Activated naive CD8-positive, alpha-beta T cell treated with anti-CD3 and anti-CD28 coated beads for 36 hours (primary cell): ENCODE results near the gene KCNIP4. TPM values are rescaled to one million over a fixed set of nuclear protein-coding genes. Genes with fewer than 3 reads are reported as not detected.

Experiments used
- DNase-seq: peaks from one replicate; pipeline ENCODE4 v3.0.0; 2021
- H3K27ac Mint-ChIP-seq: one replicate; pipeline ENCODE4 v1.8.0; 2022; ENCODE audit warnings: mild to moderate bottlenecking, moderate library complexity, mixed read lengths
- H3K27me3 Mint-ChIP-seq: one replicate; pipeline ENCODE4 v1.8.0; 2022; ENCODE audit warnings: mild to moderate bottlenecking, mixed read lengths
- H3K36me3 Mint-ChIP-seq: one replicate; pipeline ENCODE4 v1.8.0; 2021; ENCODE audit warnings: mild to moderate bottlenecking, mixed read lengths
- H3K4me1 Mint-ChIP-seq: one replicate; pipeline ENCODE4 v1.8.0; 2021; ENCODE audit warnings: mixed read lengths
- H3K4me3 Mint-ChIP-seq: one replicate; pipeline ENCODE4 v1.8.0; 2022; ENCODE audit warnings: mild to moderate bottlenecking, moderate library complexity, mixed read lengths
- H3K9me3 Mint-ChIP-seq: one replicate; pipeline ENCODE4 v1.8.0; 2022; ENCODE audit warnings: mixed read lengths
- total RNA-seq, 2 experiments: library from RNA; stranded (reverse); gene quantifications; one replicate each; pipeline ENCODE4 v1.2.3, GENCODE V29; 2021

Gene KCNIP4
- total RNA-seq, 2 experiments from 2014 or later: not detected

- H3K36me3 Mint-ChIP-seq: no peaks in the 10 kb centered on the region
- no peak overlapping the region for H3K4me3 Mint-ChIP-seq
- DNase-seq: no peak
- H3K27ac Mint-ChIP-seq: no peak overlapping the region
- no peaks in the 10 kb centered on the region for H3K27me3 Mint-ChIP-seq
- H3K4me1 Mint-ChIP-seq: no peaks in the 10 kb centered on the region
- H3K9me3 Mint-ChIP-seq: peaks cover 2% of the 10 kb centered on the region
These were observed 736.7 kb downstream of the KCNIP4 start for GRCh38 chr4:21211846-21212245.

GRCh38 chr4:21209860-21210259 is 738.7 kb downstream of the KCNIP4 start:
- no peak overlapping the region for H3K27ac Mint-ChIP-seq
- no peaks in the 10 kb centered on the region for H3K36me3 Mint-ChIP-seq
- DNase-seq: no peak
- H3K27me3 Mint-ChIP-seq: no peaks in the 10 kb centered on the region
- no peak overlapping the region for H3K4me3 Mint-ChIP-seq
- no peaks in the 10 kb centered on the region for H3K9me3 Mint-ChIP-seq
- H3K4me1 Mint-ChIP-seq: no peaks in the 10 kb centered on the region

GRCh38 chr4:21205821-21206531 is 742.6 kb downstream of the KCNIP4 start:
- no peaks in the 10 kb centered on the region for H3K27me3 Mint-ChIP-seq

GRCh38 chr4:21203416-21203815 is 745.2 kb downstream of the KCNIP4 start:
- Mint-ChIP-seq H3K27me3 (no peaks in the 10 kb centered on the region), H3K4me1 (no peaks in the 10 kb centered on the region), H3K36me3 (no peaks in the 10 kb centered on the region), H3K27ac (no peak overlapping the region), H3K9me3 (peaks cover 1% of the 10 kb centered on the region), H3K4me3 (no peak overlapping the region)
- DNase-seq: no peak

More at GRCh38 chr4:21205821-21206531, 742.6 kb downstream of the KCNIP4 start:
- Mint-ChIP-seq H3K36me3 (no peaks in the 10 kb centered on the region), H3K9me3 (no peaks in the 10 kb centered on the region), H3K4me3 (no peak overlapping the region), H3K4me1 (no peaks in the 10 kb centered on the region), H3K27ac (no peak overlapping the region)
- DNase-seq: no peak

- Mint-ChIP-seq H3K9me3 (peaks cover 1% of the 10 kb centered on the region), H3K4me3 (no peak overlapping the region), H3K4me1 (no peaks in the 10 kb centered on the region), H3K27ac (no peak overlapping the region), H3K27me3 (no peaks in the 10 kb centered on the region), H3K36me3 (no peaks in the 10 kb centered on the region)
- no peak for DNase-seq
These were observed 745.6 kb downstream of the KCNIP4 start for GRCh38 chr4:21202959-21203358.

GRCh38 chr4:21198683-21199082 is 749.9 kb downstream of the KCNIP4 start:
- Mint-ChIP-seq H3K36me3 (no peaks in the 10 kb centered on the region), H3K27ac (no peak overlapping the region), H3K27me3 (no peaks in the 10 kb centered on the region), H3K4me3 (no peak overlapping the region), H3K9me3 (peaks cover 1% of the 10 kb centered on the region), H3K4me1 (no peaks in the 10 kb centered on the region)
- no peak for DNase-seq

- no peak for DNase-seq
- peaks cover 1% of the 10 kb centered on the region for H3K9me3 Mint-ChIP-seq
These were observed 752.9 kb downstream of the KCNIP4 start for GRCh38 chr4:21195682-21196081.

GRCh38 chr4:21192367-21192766 is 756.2 kb downstream of the KCNIP4 start:
- no peaks in the 10 kb centered on the region for H3K36me3 Mint-ChIP-seq
- H3K27ac Mint-ChIP-seq: no peak overlapping the region
- no peak for DNase-seq
- no peaks in the 10 kb centered on the region for H3K9me3 Mint-ChIP-seq
- no peak overlapping the region for H3K4me3 Mint-ChIP-seq
- H3K4me1 Mint-ChIP-seq: no peaks in the 10 kb centered on the region
- no peaks in the 10 kb centered on the region for H3K27me3 Mint-ChIP-seq

More at GRCh38 chr4:21195682-21196081, 752.9 kb downstream of the KCNIP4 start:
- Mint-ChIP-seq H3K36me3 (no peaks in the 10 kb centered on the region), H3K27me3 (no peaks in the 10 kb centered on the region), H3K4me1 (no peaks in the 10 kb centered on the region), H3K27ac (no peak overlapping the region), H3K4me3 (no peak overlapping the region)

GRCh38 chr4:21191317-21191716 is 757.3 kb downstream of the KCNIP4 start:
- Mint-ChIP-seq H3K4me1 (no peaks in the 10 kb centered on the region), H3K27ac (no peak overlapping the region), H3K27me3 (no peaks in the 10 kb centered on the region), H3K4me3 (no peak overlapping the region), H3K9me3 (no peaks in the 10 kb centered on the region), H3K36me3 (no peaks in the 10 kb centered on the region)
- DNase-seq: no peak

- Mint-ChIP-seq H3K4me3 (no peak overlapping the region), H3K27ac (no peak overlapping the region)
- DNase-seq: no peak
These were observed 763.8 kb downstream of the KCNIP4 start for GRCh38 chr4:21184788-21185187.

GRCh38 chr4:21181716-21182115 is 766.9 kb downstream of the KCNIP4 start:
- Mint-ChIP-seq H3K27ac (no peak overlapping the region), H3K9me3 (peaks cover 2% of the 10 kb centered on the region), H3K4me3 (no peak overlapping the region), H3K27me3 (no peaks in the 10 kb centered on the region), H3K36me3 (no peaks in the 10 kb centered on the region), H3K4me1 (no peaks in the 10 kb centered on the region)
- no peak for DNase-seq

More at GRCh38 chr4:21184788-21185187, 763.8 kb downstream of the KCNIP4 start:
- H3K9me3 Mint-ChIP-seq: no peaks in the 10 kb centered on the region
- no peaks in the 10 kb centered on the region for H3K27me3 Mint-ChIP-seq
- H3K4me1 Mint-ChIP-seq: no peaks in the 10 kb centered on the region
- no peaks in the 10 kb centered on the region for H3K36me3 Mint-ChIP-seq

- DNase-seq: no peak
- Mint-ChIP-seq H3K27ac (no peak overlapping the region), H3K4me1 (no peaks in the 10 kb centered on the region), H3K4me3 (no peak overlapping the region), H3K36me3 (no peaks in the 10 kb centered on the region), H3K9me3 (peaks cover 2% of the 10 kb centered on the region), H3K27me3 (no peaks in the 10 kb centered on the region)
These were observed 770.7 kb downstream of the KCNIP4 start for GRCh38 chr4:21177871-21178270.

GRCh38 chr4:21177092-21177491 is 771.5 kb downstream of the KCNIP4 start:
- H3K4me3 Mint-ChIP-seq: no peak overlapping the region
- peaks cover 2% of the 10 kb centered on the region for H3K9me3 Mint-ChIP-seq
- DNase-seq: no peak
- no peaks in the 10 kb centered on the region for H3K4me1 Mint-ChIP-seq
- no peak overlapping the region for H3K27ac Mint-ChIP-seq
- no peaks in the 10 kb centered on the region for H3K36me3 Mint-ChIP-seq
- H3K27me3 Mint-ChIP-seq: no peaks in the 10 kb centered on the region

GRCh38 chr4:21167711-21168110 is 780.9 kb downstream of the KCNIP4 start:
- H3K4me3 Mint-ChIP-seq: no peak overlapping the region
- DNase-seq: no peak
- no peaks in the 10 kb centered on the region for H3K27me3 Mint-ChIP-seq
- no peaks in the 10 kb centered on the region for H3K4me1 Mint-ChIP-seq
- H3K27ac Mint-ChIP-seq: no peak overlapping the region
- H3K36me3 Mint-ChIP-seq: no peaks in the 10 kb centered on the region
- H3K9me3 Mint-ChIP-seq: no peaks in the 10 kb centered on the region

GRCh38 chr4:21155367-21155766 is 793.2 kb downstream of the KCNIP4 start:
- Mint-ChIP-seq H3K36me3 (no peaks in the 10 kb centered on the region), H3K4me3 (no peak overlapping the region), H3K27me3 (no peaks in the 10 kb centered on the region), H3K9me3 (no peaks in the 10 kb centered on the region), H3K4me1 (no peaks in the 10 kb centered on the region), H3K27ac (no peak overlapping the region)
- DNase-seq: no peak

- Mint-ChIP-seq H3K27ac (no peak overlapping the region), H3K36me3 (no peaks in the 10 kb centered on the region)
These were observed 809.2 kb downstream of the KCNIP4 start for GRCh38 chr4:21139327-21139726.

More at GRCh38 chr4:21139327-21139726, 809.2 kb downstream of the KCNIP4 start:
- no peak for DNase-seq
- Mint-ChIP-seq H3K4me3 (no peak overlapping the region), H3K9me3 (peaks cover 2% of the 10 kb centered on the region), H3K27me3 (no peaks in the 10 kb centered on the region), H3K4me1 (no peaks in the 10 kb centered on the region)
